PFSK-1 (cell line): ENCODE measurements around the gene RNF151.
A peak's percentile ranks its signal among the peaks of the same experiment; 100 is the strongest.

Source experiments
- FOXP2 ChIP-seq: optimal IDR thresholded peaks from 2 replicates; pipeline ENCODE3; 2011; ENCODE audit warnings: borderline replicate concordance, control low read depth, inconsistent platforms; ENCODE audit not compliant: insufficient read depth; ENCODE audit errors: extremely low read length, extremely low read depth
- POLR2AphosphoS5 ChIP-seq: IDR thresholded peaks from 2 replicates; pipeline ENCODE4 v1.6.1; 2012; ENCODE audit warnings: low read depth, mild to moderate bottlenecking, control low read depth, low read length, moderate library complexity
- REST ChIP-seq, 2 experiments: IDR thresholded peaks; 2 replicates each; pipeline versions ENCODE4 v1.6.1 to v1.8.0; 2011 to 2012; ENCODE audit warnings: low read depth in 2 of 2, low read length in 2 of 2, control low read depth in 1 of 2, inconsistent platforms in 1 of 2, mild to moderate bottlenecking in 1 of 2, moderate library complexity in 1 of 2; ENCODE audit not compliant: insufficient read depth in 1 of 2
- SIN3A ChIP-seq: IDR thresholded peaks from 2 replicates; pipeline ENCODE4 v1.6.1; 2012; ENCODE audit warnings: mild to moderate bottlenecking, low read length, moderate library complexity, borderline replicate concordance; ENCODE audit not compliant: insufficient read depth
- TAF1 ChIP-seq: IDR thresholded peaks from 2 replicates; pipeline ENCODE4 v1.6.1; 2012; ENCODE audit warnings: low read length, control low read depth, borderline replicate concordance; ENCODE audit not compliant: insufficient read depth

The RNF151 gene

GRCh38 chr16:1940273-1941161 is 26.1 kb upstream of the RNF151 start:
- no peak for TF ChIP-seq TAF1
- no peak for TF ChIP-seq REST (IDR thresholded peaks at IDR 0.05; ENCODE audit: insufficient read depth in 1 of 2, low read depth in 2 of 2, low read length in 2 of 2)
- TF ChIP-seq SIN3A = no peak
- TF ChIP-seq POLR2AphosphoS5 = no peak
- no peak for TF ChIP-seq FOXP2

GRCh38 chr16:1941162-1942046 is 25.3 kb upstream of the RNF151 start:
- TF ChIP-seq REST (IDR thresholded peaks at IDR 0.05; ENCODE audit: insufficient read depth in 1 of 2, low read depth in 2 of 2, low read length in 2 of 2) = no peak
- no peak for TF ChIP-seq FOXP2
- no peak for TF ChIP-seq SIN3A
- TF ChIP-seq POLR2AphosphoS5 = no peak
- no peak for TF ChIP-seq TAF1

GRCh38 chr16:1942047-1942809 is 24.4 kb upstream of the RNF151 start:
- no peak for TF ChIP-seq POLR2AphosphoS5
- no peak for TF ChIP-seq TAF1
- no peak for TF ChIP-seq FOXP2
- no peak for TF ChIP-seq SIN3A
- TF ChIP-seq REST (IDR thresholded peaks at IDR 0.05; ENCODE audit: insufficient read depth in 1 of 2, low read depth in 2 of 2, low read length in 2 of 2) = no peak

GRCh38 chr16:1942810-1943726 is 23.6 kb upstream of the RNF151 start, which contains the start of gene MSRB1:
TSS of gene MSRB1 (minus strand) at chr16:1943199. CDS start at chr16:1943156, 43 bp downstream.
- TF ChIP-seq TAF1 (peak; percentile 84; the same call in 1 of the 2 replicates), FOXP2 (no peak), POLR2AphosphoS5 (peak; percentile 59)
